Erythroblast (primary cell): Measurements from ENCODE around the gene OVOL2.

Experiments used
- GATA1 ChIP-seq: IDR thresholded peaks from 2 replicates; pipeline ENCODE4 v1.6.1; 2011; ENCODE audit warnings: low read depth, mild to moderate bottlenecking, control low read depth, low read length, moderate library complexity
- POLR2A ChIP-seq: IDR thresholded peaks from 2 replicates; pipeline ENCODE4 v1.6.1; 2011; ENCODE audit warnings: mild to moderate bottlenecking, low read length

DNA sequence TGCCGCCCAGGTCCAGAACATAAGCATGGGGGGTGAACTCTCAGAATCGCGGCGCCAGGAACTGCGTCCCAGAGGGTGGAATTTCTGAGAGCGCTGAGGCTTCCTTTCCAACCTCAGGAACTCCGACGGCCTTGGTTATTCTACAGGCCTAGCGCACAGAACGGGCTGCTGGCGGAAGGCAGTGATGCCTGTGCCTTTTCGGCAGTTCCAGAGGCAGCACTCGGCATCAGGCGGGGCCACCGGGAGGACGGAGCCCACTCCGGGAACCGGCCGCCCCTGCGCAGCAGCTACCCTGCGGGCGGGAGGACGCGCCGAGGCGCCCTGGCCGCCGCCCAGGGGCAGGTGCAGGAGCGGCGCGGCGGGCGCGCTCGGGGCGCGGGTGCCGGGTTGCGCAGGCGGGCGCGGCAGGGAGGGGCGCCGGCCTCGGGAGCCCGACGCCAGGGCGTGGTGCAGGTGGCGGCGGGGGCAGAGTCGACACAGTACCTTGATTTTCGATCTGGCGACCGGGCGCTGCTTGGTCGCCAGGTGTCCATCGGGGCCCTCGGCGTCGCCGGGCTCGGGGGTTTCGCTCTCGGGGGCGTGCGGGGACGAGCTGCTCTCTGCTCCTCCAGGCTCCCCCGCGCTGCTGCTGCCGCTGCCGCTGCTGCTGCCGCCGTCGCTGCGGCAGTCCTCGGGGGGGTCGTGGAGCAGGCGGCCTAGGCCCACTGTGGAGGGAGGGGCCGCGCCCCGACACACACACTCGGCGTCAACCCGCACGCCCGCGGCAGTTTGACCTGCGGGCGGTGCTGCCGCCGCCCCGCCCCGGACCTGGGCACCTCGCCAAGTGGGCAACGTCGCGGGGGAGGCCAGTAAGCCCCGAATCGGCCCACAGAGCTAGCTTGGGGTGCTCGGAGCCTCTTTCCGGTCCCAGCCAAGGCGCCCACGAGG is 1.3 kb downstream of the OVOL2 start:
- TF ChIP-seq POLR2A: no peak
- TF ChIP-seq GATA1: no peak
